ENCODE data around the gene TDRD12.

TDRD12 gene

GRCh38 chr19:32868206-32868950 lies 148.8 kb downstream of the TDRD12 start:
- no peak for DNase-seq (ENCODE audit: low spot score)

DNA sequence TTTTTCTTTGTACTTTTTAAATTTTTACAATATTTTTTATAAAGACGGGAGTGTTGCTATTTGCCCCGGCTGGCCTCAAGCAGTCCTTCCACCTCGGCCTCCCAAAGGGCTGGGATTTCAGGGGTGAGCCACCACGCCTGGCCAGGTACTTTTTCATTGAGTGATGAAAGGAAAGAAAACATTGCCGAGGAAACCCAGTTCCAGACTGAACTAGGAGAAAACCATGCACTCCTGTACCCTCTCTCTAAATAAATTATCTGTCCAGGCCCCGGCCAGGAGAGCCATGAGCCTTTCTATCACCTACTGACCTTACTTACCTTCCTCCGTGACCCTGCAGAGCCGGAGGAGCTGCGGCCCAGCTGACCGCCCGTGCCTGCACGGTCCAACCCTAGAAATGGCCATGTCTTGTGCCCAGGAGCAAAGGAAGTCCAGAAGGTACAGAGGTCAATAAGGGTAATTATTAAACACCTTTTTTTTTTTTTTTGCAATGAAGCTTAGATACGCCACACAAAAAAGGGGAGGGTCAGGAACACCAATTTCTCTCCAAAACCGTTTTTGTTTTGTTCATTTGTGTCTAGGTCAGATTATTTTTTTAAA lies 149.9 kb downstream of the TDRD12 start, which contains the start of gene SLC7A9:
SLC7A9 (minus strand) TSS at position 399 of the 597 bp plus-strand sequence. CDS start 1,233 bp downstream, outside the sequence.
- no peak for DNase-seq (ENCODE audit: low spot score)

- DNase-seq (ENCODE audit: low spot score): no peak
These were observed 150.5 kb downstream of the TDRD12 start for GRCh38 chr19:32869966-32870573.

- no peak for DNase-seq (ENCODE audit: low spot score)
These were observed 151.4 kb downstream of the TDRD12 start for GRCh38 chr19:32870981-32871451.

DNA sequence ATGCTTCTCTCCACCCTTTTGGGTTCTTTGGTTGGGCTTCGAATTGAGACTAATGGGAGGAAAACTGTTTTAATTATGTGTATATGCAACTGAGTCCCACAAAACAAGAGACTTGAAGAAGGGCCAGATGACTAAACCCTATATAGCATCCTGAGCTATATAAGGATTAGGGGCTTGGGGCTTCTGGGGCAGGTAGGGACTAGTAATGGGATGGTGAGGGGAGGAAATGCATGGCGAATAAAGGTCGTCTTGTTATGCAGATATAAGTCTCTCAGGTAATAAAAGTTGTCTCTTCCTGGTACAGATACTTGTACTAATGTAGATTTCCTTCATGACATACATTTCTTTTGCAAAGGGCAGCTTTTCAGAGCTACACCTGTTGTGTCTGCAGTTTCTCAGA lies 152.8 kb downstream of the TDRD12 start:
- no peak for DNase-seq (ENCODE audit: low spot score)

GRCh38 chr19:32873247-32873959 lies 153.8 kb downstream of the TDRD12 start:
- DNase-seq (ENCODE audit: low spot score): no peak

DNA sequence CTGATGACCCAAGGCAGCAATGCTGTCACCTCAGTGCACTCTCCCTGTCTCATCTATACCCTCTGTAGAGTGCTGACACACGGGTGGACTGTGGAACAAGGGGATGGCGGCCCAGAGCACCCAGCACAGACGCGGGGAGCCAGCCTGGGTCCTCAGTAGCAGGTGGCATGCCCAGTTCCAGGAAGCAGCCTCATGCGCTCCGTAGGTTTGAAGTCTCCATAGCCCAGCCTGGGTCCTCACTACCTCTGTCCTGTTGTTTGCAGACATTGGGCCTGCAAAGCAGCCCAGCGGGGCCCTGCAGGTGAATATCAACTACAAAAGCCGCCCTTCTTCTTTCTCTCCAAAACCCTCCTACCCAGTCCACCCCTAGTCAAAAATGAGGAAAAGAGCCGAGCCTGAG lies 155.0 kb downstream of the TDRD12 start:
- DNase-seq (ENCODE audit: low spot score): no peak

GRCh38 chr19:32875428-32875827 lies 155.9 kb downstream of the TDRD12 start:
- DNase-seq (ENCODE audit: low spot score): no peak

GRCh38 chr19:32876236-32876918 lies 156.8 kb downstream of the TDRD12 start:
- no peak for DNase-seq (ENCODE audit: low spot score)

DNA sequence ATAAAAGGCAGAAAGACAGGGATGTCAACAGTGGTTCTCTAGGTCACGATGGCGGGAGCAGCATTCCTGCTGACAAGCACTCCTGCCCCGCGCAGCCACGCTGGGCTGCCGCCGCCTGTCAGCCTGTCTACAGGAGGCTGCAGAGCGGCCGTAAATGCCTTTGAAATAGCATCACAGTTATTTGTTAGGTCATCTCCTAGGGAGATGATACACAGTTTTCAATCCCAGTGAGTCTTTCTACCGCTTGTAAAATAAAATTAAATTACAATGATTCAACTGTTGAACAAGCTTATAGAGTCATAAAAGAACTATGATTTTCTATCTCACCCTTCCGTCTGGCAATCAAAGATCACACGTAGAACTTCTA lies 157.3 kb downstream of the TDRD12 start:
- DNase-seq (ENCODE audit: low spot score): no peak
